ENCODE data around the gene FIBP. TPM values are rescaled to one million over a fixed set of nuclear protein-coding genes. Genes with fewer than 3 reads are reported as not detected.

The FIBP gene
- total RNA-seq, 4 donors from 2014 or later: 53.4 to 82.6 (median 75.9) TPM

DNA sequence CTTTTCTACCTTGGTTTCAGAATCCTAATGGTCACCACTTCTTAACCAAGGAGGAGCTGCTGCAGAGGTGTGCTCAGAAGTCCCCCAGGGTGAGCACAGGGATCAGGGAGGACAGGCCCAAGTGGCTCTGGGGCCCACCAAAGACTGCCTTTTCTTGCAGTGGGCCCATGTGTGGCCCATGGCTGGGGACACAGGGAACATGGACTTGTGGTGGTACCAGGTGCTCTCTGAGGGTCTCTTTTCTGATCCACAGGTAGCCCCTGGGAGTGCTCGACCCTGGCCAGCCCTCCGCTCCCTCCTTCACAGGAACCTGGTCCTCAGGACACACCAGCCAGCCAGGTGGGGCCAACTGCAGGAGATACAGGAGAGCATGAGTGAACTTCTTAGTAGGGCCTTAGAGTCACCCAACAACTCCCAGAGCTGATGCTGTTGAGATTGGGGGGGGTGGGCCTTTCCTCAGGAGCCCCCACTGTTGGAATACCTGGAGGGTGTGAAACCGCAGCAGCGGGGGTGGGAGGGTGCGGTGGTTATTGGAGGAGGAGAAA, 26.0 kb downstream of the FIBP start:
- H3K9me3 ChIP-seq: no peaks in the 10 kb centered on the region
- H3K27ac ChIP-seq: peak overlapping the region; percentile 97 to 100 (median 100)
- no peak for DNase-seq
- H3K4me3 ChIP-seq: no peak overlapping the region
- intact Hi-C loops (cut with DNase I; ENCODE audit: low total_unique reads): no loop called here
- H3K27me3 ChIP-seq: no peaks in the 10 kb centered on the region
- H3K4me1 ChIP-seq: peaks cover 17 to 32% (median 24%) of the 10 kb centered on the region in 4 donors
- WGBS, 2 donors (ENCODE audit: low coverage in 1 of 2): 80 to 83% methylated on average over 1 to 5 of the region's 5 CpGs
- in situ Hi-C loops (cut with MboI; ENCODE audit: low pct_ligation_motif_present in 1 of 4, low pct_unique_long_range_greater_than_20kb in 1 of 4, low sequenced_read_pairs in 3 of 4): no loop called here
- TF ChIP-seq, protein P1, sequence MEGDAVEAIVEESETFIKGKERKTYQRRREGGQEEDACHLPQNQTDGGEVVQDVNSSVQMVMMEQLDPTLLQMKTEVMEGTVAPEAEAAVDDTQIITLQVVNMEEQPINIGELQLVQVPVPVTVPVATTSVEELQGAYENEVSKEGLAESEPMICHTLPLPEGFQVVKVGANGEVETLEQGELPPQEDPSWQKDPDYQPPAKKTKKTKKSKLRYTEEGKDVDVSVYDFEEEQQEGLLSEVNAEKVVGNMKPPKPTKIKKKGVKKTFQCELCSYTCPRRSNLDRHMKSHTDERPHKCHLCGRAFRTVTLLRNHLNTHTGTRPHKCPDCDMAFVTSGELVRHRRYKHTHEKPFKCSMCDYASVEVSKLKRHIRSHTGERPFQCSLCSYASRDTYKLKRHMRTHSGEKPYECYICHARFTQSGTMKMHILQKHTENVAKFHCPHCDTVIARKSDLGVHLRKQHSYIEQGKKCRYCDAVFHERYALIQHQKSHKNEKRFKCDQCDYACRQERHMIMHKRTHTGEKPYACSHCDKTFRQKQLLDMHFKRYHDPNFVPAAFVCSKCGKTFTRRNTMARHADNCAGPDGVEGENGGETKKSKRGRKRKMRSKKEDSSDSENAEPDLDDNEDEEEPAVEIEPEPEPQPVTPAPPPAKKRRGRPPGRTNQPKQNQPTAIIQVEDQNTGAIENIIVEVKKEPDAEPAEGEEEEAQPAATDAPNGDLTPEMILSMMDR (IDR thresholded peaks at IDR 0.05): no peak
- no peak for TF ChIP-seq POLR2A (IDR thresholded peaks at IDR 0.05)
- TF ChIP-seq EP300 (IDR thresholded peaks at IDR 0.05; ENCODE audit: low read depth): no peak
- no peak for TF ChIP-seq POLR2AphosphoS5 (IDR thresholded peaks at IDR 0.05)
- H3K36me3 ChIP-seq: peaks cover 0 to 24% (median 10%) of the 10 kb centered on the region in 4 donors

- H3K4me1 ChIP-seq: peaks cover 17 to 34% (median 24%) of the 10 kb centered on the region in 4 donors
- peak; percentile 6 for DNase-seq
- WGBS, 2 donors (ENCODE audit: low coverage in 1 of 2): 60 to 75% methylated on average over 1 to 13 of the region's 13 CpGs
- in situ Hi-C loops (cut with MboI; ENCODE audit: low pct_ligation_motif_present in 1 of 4, low pct_unique_long_range_greater_than_20kb in 1 of 4, low sequenced_read_pairs in 3 of 4) (no loop called here), intact Hi-C loops (cut with DNase I; ENCODE audit: low total_unique reads) (no loop called here)
- TF ChIP-seq POLR2AphosphoS5 (IDR thresholded peaks at IDR 0.05) (no peak), POLR2A (IDR thresholded peaks at IDR 0.05) (no peak), EP300 (IDR thresholded peaks at IDR 0.05; ENCODE audit: low read depth) (no peak)
- TF ChIP-seq, protein P1 (IDR thresholded peaks at IDR 0.05): no peak
- H3K9me3 ChIP-seq: no peaks in the 10 kb centered on the region
- peak overlapping the region in 3 of 4 donors; percentile 84 to 97 (median 93) for H3K4me3 ChIP-seq
- H3K36me3 ChIP-seq: peaks cover 0 to 24% (median 10%) of the 10 kb centered on the region in 4 donors
- peak overlapping the region; percentile 97 to 100 (median 100) for H3K27ac ChIP-seq
- H3K27me3 ChIP-seq: no peaks in the 10 kb centered on the region
Observed at GRCh38 chr11:65861533-65862183, 26.6 kb downstream of the FIBP start.

- peak; percentile 27 for DNase-seq
- TF ChIP-seq POLR2AphosphoS5 (IDR thresholded peaks at IDR 0.05) (no peak), EP300 (IDR thresholded peaks at IDR 0.05; ENCODE audit: low read depth) (no peak), POLR2A (IDR thresholded peaks at IDR 0.05) (no peak)
- TF ChIP-seq, protein P1 (IDR thresholded peaks at IDR 0.05): no peak
- intact Hi-C loops (cut with DNase I; ENCODE audit: low total_unique reads) (no loop called here), in situ Hi-C loops (cut with MboI; ENCODE audit: low pct_ligation_motif_present in 1 of 4, low pct_unique_long_range_greater_than_20kb in 1 of 4, low sequenced_read_pairs in 3 of 4) (no loop called here)
- H3K27ac ChIP-seq: peak overlapping the region; percentile 97 to 100 (median 100)
- peak overlapping the region; percentile 65 to 97 (median 88) for H3K4me3 ChIP-seq
- peaks cover 20 to 39% (median 29%) of the 10 kb centered on the region in 4 donors for H3K4me1 ChIP-seq
- H3K9me3 ChIP-seq: no peaks in the 10 kb centered on the region
- peaks cover 0 to 24% (median 10%) of the 10 kb centered on the region in 4 donors for H3K36me3 ChIP-seq
- 7 to 60% methylated on average over 1 to 14 of the region's 14 CpGs for WGBS, 2 donors (ENCODE audit: low coverage in 1 of 2)
- no peaks in the 10 kb centered on the region for H3K27me3 ChIP-seq
Observed at GRCh38 chr11:65861165-65861505, 27.1 kb downstream of the FIBP start.

DNA sequence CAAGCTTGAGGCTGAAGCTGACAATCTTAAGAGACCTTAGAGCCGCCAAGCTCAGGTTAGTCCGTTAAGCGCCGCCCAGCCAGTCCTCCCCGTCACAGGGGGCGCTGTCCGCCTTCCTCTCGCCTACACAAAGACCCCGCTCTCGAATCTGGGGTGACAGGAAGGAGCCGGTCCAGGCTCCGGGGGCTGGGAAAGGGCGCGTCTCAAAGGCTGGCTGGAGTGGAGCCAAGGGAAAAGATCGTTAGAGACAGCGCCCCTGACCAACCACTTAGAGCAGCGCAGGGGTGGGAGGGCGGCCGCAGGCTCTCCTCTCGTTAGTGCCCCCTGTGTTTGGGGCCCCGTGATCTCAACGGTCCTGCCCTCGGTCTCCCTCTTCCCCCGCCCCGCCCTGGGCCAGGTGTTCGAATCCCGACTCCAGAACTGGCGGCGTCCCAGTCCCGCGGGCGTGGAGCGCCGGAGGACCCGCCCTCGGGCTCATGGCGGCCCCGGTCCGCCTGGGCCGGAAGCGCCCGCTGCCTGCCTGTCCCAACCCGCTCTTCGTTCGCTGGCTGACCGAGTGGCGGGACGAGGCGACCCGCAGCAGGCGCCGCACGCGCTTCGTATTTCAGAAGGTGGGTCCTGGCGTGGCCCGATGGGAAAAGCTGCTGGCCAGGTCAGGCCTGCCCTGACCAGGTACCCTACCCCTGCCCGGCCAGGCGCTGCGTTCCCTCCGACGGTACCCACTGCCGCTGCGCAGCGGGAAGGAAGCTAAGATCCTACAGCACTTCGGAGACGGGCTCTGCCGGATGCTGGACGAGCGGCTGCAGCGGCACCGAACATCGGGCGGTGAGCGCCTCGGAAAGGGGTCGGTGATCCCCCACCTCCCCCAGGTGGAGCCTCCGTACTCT, 27.8 kb downstream of the FIBP start, which contains the start of gene MUS81:
TSS of gene MUS81 (plus strand) at position 156 of the 887 bp plus-strand sequence. CDS start at position 477, 321 bp downstream.
- peaks cover under 1 to 25% (median 15%) of the 10 kb centered on the region in 4 donors for H3K36me3 ChIP-seq
- peaks cover 26 to 45% (median 36%) of the 10 kb centered on the region in 4 donors for H3K4me1 ChIP-seq
- WGBS, 2 donors (ENCODE audit: low coverage in 1 of 2): 1% methylated on average over 55 of the region's 78 CpGs; no CpG with 5 or more reads in 1 of the 2 donors

More for the DNA sequence above, 27.8 kb downstream of the FIBP start, which contains the start of gene MUS81:
- no peaks in the 10 kb centered on the region for H3K27me3 ChIP-seq
- peak within 1 kb of the TSS; percentile 65 to 97 (median 88) for H3K4me3 ChIP-seq
- TF ChIP-seq EP300 (IDR thresholded peaks at IDR 0.05; ENCODE audit: low read depth) (no peak), POLR2A (IDR thresholded peaks at IDR 0.05) (peak; percentile 85), POLR2AphosphoS5 (IDR thresholded peaks at IDR 0.05) (peak; percentile 84 to 91 (median 86))
- TF ChIP-seq, protein P1 (IDR thresholded peaks at IDR 0.05): peak; percentile 79 to 95 (median 87)
- peak within 1 kb of the TSS; percentile 97 to 100 (median 100) for H3K27ac ChIP-seq
- peak; percentile 99 for DNase-seq
- no peaks in the 10 kb centered on the region for H3K9me3 ChIP-seq
- in situ Hi-C loops (cut with MboI; ENCODE audit: low pct_ligation_motif_present in 1 of 4, low pct_unique_long_range_greater_than_20kb in 1 of 4, low sequenced_read_pairs in 3 of 4) (no loop called here), intact Hi-C loops (cut with DNase I; ENCODE audit: low total_unique reads) (no loop called here)
